HepG2 (cell line): ENCODE results near the gene TIMELESS. TPM values are rescaled to one million over a fixed set of nuclear protein-coding genes. Genes with fewer than 3 reads are reported as not detected.

Source experiments
- ASH2L ChIP-seq: fragments of 300-600, 200-600 bp; sonication (generic); IDR thresholded peaks from 2 replicates; pipeline ENCODE4 v1.7.0; 2017; ENCODE audit warnings: low read depth, mild to moderate bottlenecking, moderate library complexity, mixed read lengths, low read length; ENCODE audit not compliant: insufficient read length
- CTCF ChIP-seq: sonication (generic); formaldehyde crosslinking; IDR thresholded peaks from 2 replicates; pipeline ENCODE4 v1.5.0; 2020; ENCODE audit warnings: mild to moderate bottlenecking, missing genetic modification reagents, moderate library complexity
- GABPB1 ChIP-seq: IDR thresholded peaks from 2 replicates; pipeline ENCODE4 v1.6.1; 2016; ENCODE audit warnings: mild to moderate bottlenecking, missing genetic modification reagents, moderate library complexity, missing compliant biosample characterization
- KDM5B ChIP-seq: sonication (generic); formaldehyde crosslinking; IDR thresholded peaks from 2 replicates; pipeline ENCODE4 v1.4.0; 2020; ENCODE audit warnings: missing genetic modification reagents, mild to moderate bottlenecking, borderline replicate concordance
- MATR3 ChIP-seq: sonication (generic); formaldehyde crosslinking; IDR thresholded peaks from 2 replicates; pipeline ENCODE4 v1.4.0; 2020; ENCODE audit warnings: missing genetic modification reagents
- REPIN1 ChIP-seq: sonication (generic); formaldehyde crosslinking; IDR thresholded peaks from 2 replicates; pipeline ENCODE4 v1.8.0; 2022; ENCODE audit warnings: missing genetic modification reagents, low read depth, mild to moderate bottlenecking, borderline replicate concordance
- SMARCE1 ChIP-seq: fragments of 450-650 bp; IDR thresholded peaks from 2 replicates; pipeline ENCODE4 v1.6.1; 2017; ENCODE audit warnings: borderline replicate concordance
- SMYD3 ChIP-seq: sonication (generic); formaldehyde crosslinking; IDR thresholded peaks from 2 replicates; pipeline ENCODE4 v1.8.1; 2023; ENCODE audit warnings: mild to moderate bottlenecking, missing genetic modification reagents
- SPEN ChIP-seq: sonication (generic); formaldehyde crosslinking; IDR thresholded peaks from 2 replicates; pipeline ENCODE4 v1.5.1; 2020; ENCODE audit warnings: low read depth, mild to moderate bottlenecking, missing genetic modification reagents
- TARDBP ChIP-seq: sonication (generic); formaldehyde crosslinking; IDR thresholded peaks from 2 replicates; pipeline ENCODE4 v1.8.0; 2022; ENCODE audit warnings: mild to moderate bottlenecking, missing genetic modification reagents
- THAP11 ChIP-seq: IDR thresholded peaks from 2 replicates; pipeline ENCODE4 v1.6.1; 2016; ENCODE audit warnings: missing biosample characterization, missing genetic modification reagents
- ZBTB25 ChIP-seq: IDR thresholded peaks from 2 replicates; pipeline ENCODE4 v1.6.1; 2018; ENCODE audit warnings: missing genetic modification reagents
- ZHX1 ChIP-seq: sonication (generic); formaldehyde crosslinking; IDR thresholded peaks from 2 replicates; pipeline ENCODE4 v1.8.1; 2022; ENCODE audit warnings: low read depth, mild to moderate bottlenecking, missing genetic modification reagents
- ZNF230 ChIP-seq: sonication (generic); formaldehyde crosslinking; IDR thresholded peaks from 2 replicates; pipeline ENCODE4 v1.4.0; 2020; ENCODE audit warnings: mild to moderate bottlenecking, missing genetic modification reagents
- ZNF3 ChIP-seq: IDR thresholded peaks from 2 replicates; pipeline ENCODE4 v1.7.0; 2017; ENCODE audit warnings: inconsistent platforms
- ZNF670 ChIP-seq: sonication (generic); formaldehyde crosslinking; IDR thresholded peaks from 2 replicates; pipeline ENCODE4 v1.8.0; 2022; ENCODE audit warnings: mild to moderate bottlenecking, missing genetic modification reagents, borderline replicate concordance
- ZNF780A ChIP-seq: sonication (generic); formaldehyde crosslinking; IDR thresholded peaks from 2 replicates; pipeline ENCODE4 v1.8.0; 2022; ENCODE audit warnings: mild to moderate bottlenecking, missing genetic modification reagents, moderate library complexity
- ZNF841 ChIP-seq: sonication (generic); formaldehyde crosslinking; IDR thresholded peaks from 2 replicates; pipeline ENCODE4 v1.8.1; 2023; ENCODE audit warnings: missing genetic modification reagents, borderline replicate concordance
- polyA plus RNA-seq, 8 experiments: library from polyadenylated mRNA; depleted of rRNA in 3 of 8; stranded (reverse) in 7 of 8; unstranded in 1 of 8; fragments of >200 nt; fragmentation: Illumina TruSeq in 4 of 8; extraction: Trizol in 4 of 8; gene quantifications; 2 replicates each; pipeline versions ENCODE4 v1.2.1 to v1.2.3, GENCODE V29; 2011 to 2016; ENCODE audit warnings: low read depth in 4 of 8, missing spikeins in 1 of 8, mixed read lengths in 1 of 8; ENCODE audit not compliant: insufficient read depth in 1 of 8
- total RNA-seq, 5 experiments: library from RNA; depleted of rRNA; stranded (reverse); fragments of >200 nt; fragmentation: Illumina TruSeq; extraction: Trizol; gene quantifications; 2 replicates each; pipeline ENCODE4 v1.2.3, GENCODE V29; 2016; ENCODE audit warnings: low read depth in 1 of 5
- TF ChIP-seq, protein P1 (sequence below): sonication (generic); formaldehyde crosslinking; IDR thresholded peaks from 2 replicates; pipeline ENCODE4 v1.4.0; 2020; ENCODE audit warnings: missing genetic modification reagents; ENCODE audit errors: not compliant biosample characterization
- TF ChIP-seq, protein P2 (sequence below): sonication (generic); formaldehyde crosslinking; IDR thresholded peaks from 2 replicates; pipeline ENCODE4 v1.4.0; 2020; ENCODE audit warnings: missing genetic modification reagents, borderline replicate concordance

TIMELESS gene
- total and polyA plus RNA-seq, 2 of the 13 experiments (the other 11 are each of a cell fraction or from before 2014, with no cell fraction given) = 4.0 to 20.3 TPM

- TF ChIP-seq GABPB1 (CRISPR knock-in tag) (peak; percentile 86), ZNF230 (CRISPR knock-in tag) (peak; percentile 65; the same call in 1 of the 2 replicates), ASH2L (no peak), ZNF670 (CRISPR knock-in tag) (peak; percentile 72; the same call in 1 of the 2 replicates), ZHX1 (CRISPR knock-in tag) (peak; percentile 92), ZNF3 (CRISPR knock-in tag) (no peak), SPEN (CRISPR knock-in tag) (peak; percentile 94), MATR3 (CRISPR knock-in tag) (no peak), KDM5B (CRISPR knock-in tag) (peak; percentile 94; the same call in 1 of the 2 replicates), ZNF780A (peak; percentile 81), SMARCE1 (no peak), ZBTB25 (CRISPR knock-in tag) (peak; percentile 87), ZNF841 (CRISPR knock-in tag) (peak; percentile 82; the same call in 1 of the 2 replicates), TARDBP (peak; percentile 89), THAP11 (CRISPR knock-in tag) (peak; percentile 94), SMYD3 (no peak), REPIN1 (CRISPR knock-in tag) (peak; percentile 87; the same call in 1 of the 2 replicates), CTCF (CRISPR knock-in tag) (peak; percentile 90)
- TF ChIP-seq, protein P1, sequence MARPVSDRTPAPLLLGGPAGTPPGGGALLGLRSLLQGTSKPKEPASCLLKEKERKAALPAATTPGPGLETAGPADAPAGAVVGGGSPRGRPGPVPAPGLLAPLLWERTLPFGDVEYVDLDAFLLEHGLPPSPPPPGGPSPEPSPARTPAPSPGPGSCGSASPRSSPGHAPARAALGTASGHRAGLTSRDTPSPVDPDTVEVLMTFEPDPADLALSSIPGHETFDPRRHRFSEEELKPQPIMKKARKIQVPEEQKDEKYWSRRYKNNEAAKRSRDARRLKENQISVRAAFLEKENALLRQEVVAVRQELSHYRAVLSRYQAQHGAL (CRISPR knock-in tag) = peak; percentile 19
- TF ChIP-seq, protein P2, sequence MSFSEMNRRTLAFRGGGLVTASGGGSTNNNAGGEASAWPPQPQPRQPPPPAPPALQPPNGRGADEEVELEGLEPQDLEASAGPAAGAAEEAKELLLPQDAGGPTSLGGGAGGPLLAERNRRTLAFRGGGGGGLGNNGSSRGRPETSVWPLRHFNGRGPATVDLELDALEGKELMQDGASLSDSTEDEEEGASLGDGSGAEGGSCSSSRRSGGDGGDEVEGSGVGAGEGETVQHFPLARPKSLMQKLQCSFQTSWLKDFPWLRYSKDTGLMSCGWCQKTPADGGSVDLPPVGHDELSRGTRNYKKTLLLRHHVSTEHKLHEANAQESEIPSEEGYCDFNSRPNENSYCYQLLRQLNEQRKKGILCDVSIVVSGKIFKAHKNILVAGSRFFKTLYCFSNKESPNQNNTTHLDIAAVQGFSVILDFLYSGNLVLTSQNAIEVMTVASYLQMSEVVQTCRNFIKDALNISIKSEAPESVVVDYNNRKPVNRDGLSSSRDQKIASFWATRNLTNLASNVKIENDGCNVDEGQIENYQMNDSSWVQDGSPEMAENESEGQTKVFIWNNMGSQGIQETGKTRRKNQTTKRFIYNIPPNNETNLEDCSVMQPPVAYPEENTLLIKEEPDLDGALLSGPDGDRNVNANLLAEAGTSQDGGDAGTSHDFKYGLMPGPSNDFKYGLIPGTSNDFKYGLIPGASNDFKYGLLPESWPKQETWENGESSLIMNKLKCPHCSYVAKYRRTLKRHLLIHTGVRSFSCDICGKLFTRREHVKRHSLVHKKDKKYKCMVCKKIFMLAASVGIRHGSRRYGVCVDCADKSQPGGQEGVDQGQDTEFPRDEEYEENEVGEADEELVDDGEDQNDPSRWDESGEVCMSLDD = peak; percentile 55; the same call in 1 of the 2 replicates
These were observed 19.2 kb upstream of the TIMELESS start, which contains the start of gene SPRYD4 (continued) for GRCh38 chr12:56468216-56469006.
